ENCODE results near the gene GRID1.

GRCh38 chr10:86299562-86299961 lies 67.0 kb downstream of the GRID1 start:
- no peak for TF ChIP-seq REST (IDR thresholded peaks at IDR 0.05; ENCODE audit: low read depth)
- TF ChIP-seq CTCF (IDR thresholded peaks at IDR 0.05 in 2 of 3, conservative IDR thresholded peaks at IDR 0.05 in 1 of 3; ENCODE audit: borderline replicate concordance in 1 of 3, insufficient read depth in 1 of 3, low read depth in 2 of 3, low read length in 2 of 3), result no peak
- no peak for TF ChIP-seq SRF (IDR thresholded peaks at IDR 0.05; ENCODE audit: low read depth)
- no peak for TF ChIP-seq POLR2A (IDR thresholded peaks at IDR 0.05; ENCODE audit: borderline replicate concordance, extremely low read depth, insufficient read depth, insufficient read length)
- TF ChIP-seq EZH2 (IDR thresholded peaks at IDR 0.05), result no peak
- TF ChIP-seq YY1 (IDR thresholded peaks at IDR 0.05; ENCODE audit: extremely low read depth, insufficient replicate concordance, low read depth, low read length), result no peak
- no peak for TF ChIP-seq SP1 (IDR thresholded peaks at IDR 0.05; ENCODE audit: low read depth)
- TF ChIP-seq TCF7L2 (IDR thresholded peaks at IDR 0.05; ENCODE audit: borderline replicate concordance, extremely low read depth, insufficient read depth, insufficient read length), result no peak

All from HCT116 (cell line).